KOPT-K1 (cell line): ENCODE data around the gene SCFD2.
"Not testable (repeated sequence)": the region's sequence is repeated elsewhere in the genome, so short reads cannot be mapped to it uniquely, and the experiment has no call there.

ENCODE experiments used
- H3K27ac ChIP-seq: fragments of 200-600 bp; sonication (generic); 2 replicates; pipeline ENCODE4 v1.5.1; 2016; ENCODE audit warnings: antibody characterized with exemption, mild to moderate bottlenecking, low read depth, low read length; ENCODE audit not compliant: poor library complexity, severe bottlenecking
- H3K36me3 ChIP-seq: fragments of 200-600 bp; sonication (generic); 2 replicates; pipeline ENCODE4 v1.5.1; 2017; ENCODE audit warnings: antibody characterized with exemption, mild to moderate bottlenecking, low read length, moderate library complexity; ENCODE audit not compliant: insufficient read depth
- H3K9me3 ChIP-seq: fragments of 200-600 bp; sonication (generic); 2 replicates; pipeline ENCODE4 v1.5.1; 2017; ENCODE audit warnings: antibody characterized with exemption, low read length, mild to moderate bottlenecking; ENCODE audit not compliant: insufficient read depth, poor library complexity, severe bottlenecking

Gene SCFD2

GRCh38 chr4:53365486-53366300 is at the start of gene SCFD2:
Gene SCFD2, minus strand, starts transcription at chr4:53366061.
- Histone ChIP-seq H3K9me3 (no peaks in the 10 kb centered on the region), H3K27ac (peak within 1 kb of the TSS; percentile 69), H3K36me3 (peaks cover 10% of the 10 kb centered on the region)

GRCh38 chr4:53409479-53409878 is 43.6 kb upstream of the SCFD2 start:
- H3K27ac ChIP-seq, H3K9me3 ChIP-seq: not testable (repeated sequence)
- peaks cover 29% of the 10 kb centered on the region for H3K36me3 ChIP-seq

- no peak overlapping the region for H3K27ac ChIP-seq
- no peaks in the 10 kb centered on the region for H3K9me3 ChIP-seq
- H3K36me3 ChIP-seq = peaks cover 53% of the 10 kb centered on the region
These were observed 14.4 kb upstream of the SCFD2 start for GRCh38 chr4:53380221-53380620.

- peaks cover 32% of the 10 kb centered on the region for H3K36me3 ChIP-seq
- peak overlapping the region; percentile 80 for H3K27ac ChIP-seq
These were observed 12.3 kb upstream of the SCFD2 start for GRCh38 chr4:53378171-53378482.

GRCh38 chr4:53377319-53378170 is 11.7 kb upstream of the SCFD2 start, which contains the start of gene FIP1L1:
Gene FIP1L1, plus strand, starts transcription at chr4:53377641. Its CDS starts 198 bp downstream, at chr4:53377839.
- peaks cover 27% of the 10 kb centered on the region for H3K36me3 ChIP-seq
- peak within 1 kb of the TSS; percentile 80 for H3K27ac ChIP-seq
- no peaks in the 10 kb centered on the region for H3K9me3 ChIP-seq

More at GRCh38 chr4:53378171-53378482, 12.3 kb upstream of the SCFD2 start:
- H3K9me3 ChIP-seq = no peaks in the 10 kb centered on the region

GRCh38 chr4:53376900-53377299 is 11.0 kb upstream of the SCFD2 start:
- no peaks in the 10 kb centered on the region for H3K9me3 ChIP-seq
- peak overlapping the region; percentile 80 for H3K27ac ChIP-seq
- H3K36me3 ChIP-seq = peaks cover 20% of the 10 kb centered on the region

DNA sequence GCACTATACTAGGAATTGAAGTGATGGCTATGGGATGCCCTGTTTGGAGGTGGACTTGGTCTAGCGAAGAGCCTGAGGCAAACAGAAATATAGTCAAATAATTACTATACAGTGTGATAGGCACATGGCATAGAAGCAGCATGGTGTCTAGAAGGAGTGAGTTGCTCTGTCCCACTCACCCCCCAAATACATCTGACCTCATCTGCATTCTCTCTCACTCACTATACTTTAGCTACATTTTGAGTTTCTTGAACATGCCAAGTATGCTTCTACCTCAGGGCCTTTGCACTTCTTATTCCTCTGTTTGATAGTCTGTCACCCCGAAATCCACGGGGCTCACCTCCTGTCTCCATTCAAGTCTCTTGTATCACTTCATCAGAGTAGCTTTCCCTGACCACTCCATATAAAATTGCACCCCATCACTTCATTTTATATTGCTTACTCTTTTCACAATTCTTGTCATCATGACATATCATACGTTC is 9.0 kb upstream of the SCFD2 start:
- Histone ChIP-seq H3K36me3 (peaks cover 4% of the 10 kb centered on the region), H3K9me3 (no peaks in the 10 kb centered on the region), H3K27ac (no peak overlapping the region)

DNA sequence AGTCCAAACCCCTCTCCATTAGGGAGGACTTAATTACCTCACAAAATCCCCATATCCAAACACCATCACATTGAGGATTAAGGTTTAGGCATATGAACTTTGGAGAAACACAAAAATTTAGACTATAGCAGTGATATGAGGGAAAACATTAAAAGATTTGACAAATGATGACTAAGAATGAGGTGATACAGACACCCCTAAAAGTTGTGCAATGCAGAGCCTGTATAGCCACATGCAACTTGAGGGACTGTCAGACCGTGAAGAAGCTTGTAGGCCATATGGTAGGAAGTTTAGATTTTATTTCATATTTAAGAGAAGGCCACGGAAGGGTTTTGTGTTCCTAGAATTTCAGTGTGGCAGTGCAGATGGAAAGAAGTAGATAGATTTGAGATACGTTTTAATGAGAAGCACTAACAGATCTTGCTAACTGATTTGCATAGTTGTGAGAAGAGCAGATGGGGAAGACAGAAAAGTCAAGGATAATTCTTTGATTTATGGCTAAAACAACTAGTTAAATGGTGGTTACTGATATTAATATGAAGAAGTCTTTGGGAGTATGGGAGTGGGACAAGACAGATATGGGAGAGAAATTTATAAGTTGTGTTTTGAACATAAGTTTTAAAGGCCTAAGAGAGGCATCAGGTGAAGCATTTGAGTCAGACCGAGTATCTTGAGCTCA is 6.1 kb upstream of the SCFD2 start:
- H3K9me3 ChIP-seq = no peaks in the 10 kb centered on the region
- no peak overlapping the region for H3K27ac ChIP-seq
- H3K36me3 ChIP-seq = no peaks in the 10 kb centered on the region

DNA sequence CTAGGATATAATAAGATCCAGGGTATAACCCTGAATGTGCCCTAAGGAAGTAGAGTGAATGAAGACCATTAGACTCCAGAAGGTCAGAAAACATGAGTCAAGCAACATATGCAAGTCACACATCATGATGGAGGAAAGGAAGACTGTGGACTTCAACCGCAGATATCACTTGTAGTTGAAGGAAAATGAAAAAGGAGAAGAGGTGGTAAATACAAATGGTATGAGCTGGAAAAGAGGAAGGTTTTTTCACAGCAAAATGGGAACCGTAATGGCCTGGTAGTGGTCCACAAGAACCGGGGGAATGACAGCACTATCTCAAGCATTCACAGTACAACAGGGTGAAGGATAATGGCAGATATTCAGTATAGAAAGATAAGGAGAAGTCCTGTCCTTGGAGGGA is 5.2 kb upstream of the SCFD2 start:
- Histone ChIP-seq H3K9me3 (no peaks in the 10 kb centered on the region), H3K36me3 (no peaks in the 10 kb centered on the region), H3K27ac (no peak overlapping the region)

GRCh38 chr4:53367721-53368120 is 1.9 kb upstream of the SCFD2 start:
- Histone ChIP-seq H3K36me3 (0 out of 2 replicates have a peak, but pooled peaks cover under 1% of the 10 kb centered on the region), H3K27ac (no peak overlapping the region), H3K9me3 (no peaks in the 10 kb centered on the region)

- Histone ChIP-seq H3K36me3 (peaks cover 10% of the 10 kb centered on the region), H3K27ac (peak overlapping the region; percentile 69), H3K9me3 (no peaks in the 10 kb centered on the region)
These were observed 448 bp upstream of the SCFD2 start for GRCh38 chr4:53366301-53366716.

DNA sequence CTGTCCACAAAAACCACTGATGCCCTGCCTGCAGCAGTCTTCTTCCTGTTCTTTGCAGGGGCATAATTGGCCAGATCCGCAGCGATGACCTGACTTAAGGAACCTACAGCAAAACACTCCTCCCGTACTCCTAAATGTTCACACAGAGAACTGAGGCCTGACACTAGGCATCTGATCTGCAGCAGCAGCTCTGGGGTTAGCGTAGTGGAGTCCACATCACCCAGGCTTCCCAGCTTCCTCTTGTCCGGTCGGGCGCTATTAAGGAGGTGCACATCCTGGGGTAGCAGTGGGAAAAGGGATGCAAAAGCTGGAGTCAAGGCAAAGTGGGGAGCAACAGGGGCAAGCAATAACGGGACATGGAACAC is 758 bp downstream of the SCFD2 start:
- Histone ChIP-seq H3K36me3 (peaks cover 12% of the 10 kb centered on the region), H3K9me3 (no peaks in the 10 kb centered on the region), H3K27ac (peak overlapping the region; percentile 69)

DNA sequence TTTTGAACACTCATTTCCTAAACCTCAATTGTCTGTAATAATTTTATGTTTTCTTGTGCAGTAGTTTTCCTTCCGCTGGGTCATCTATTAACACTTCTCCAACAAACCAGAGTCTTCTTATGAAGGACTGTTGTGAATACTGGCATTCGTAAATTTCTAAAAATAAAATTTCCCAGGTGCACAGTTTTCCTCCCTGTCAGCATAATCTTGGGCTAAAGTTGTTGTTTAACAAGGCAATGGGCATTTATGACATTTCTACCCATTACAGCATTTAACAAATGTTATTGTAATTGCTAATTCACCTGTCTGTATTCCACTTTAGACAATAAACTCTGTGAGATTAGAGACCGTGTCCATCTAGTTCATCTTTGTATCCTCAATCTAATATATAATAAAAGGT is 1.2 kb downstream of the SCFD2 start:
- peak overlapping the region; percentile 69 for H3K27ac ChIP-seq
- no peaks in the 10 kb centered on the region for H3K9me3 ChIP-seq
- peaks cover 17% of the 10 kb centered on the region for H3K36me3 ChIP-seq

DNA sequence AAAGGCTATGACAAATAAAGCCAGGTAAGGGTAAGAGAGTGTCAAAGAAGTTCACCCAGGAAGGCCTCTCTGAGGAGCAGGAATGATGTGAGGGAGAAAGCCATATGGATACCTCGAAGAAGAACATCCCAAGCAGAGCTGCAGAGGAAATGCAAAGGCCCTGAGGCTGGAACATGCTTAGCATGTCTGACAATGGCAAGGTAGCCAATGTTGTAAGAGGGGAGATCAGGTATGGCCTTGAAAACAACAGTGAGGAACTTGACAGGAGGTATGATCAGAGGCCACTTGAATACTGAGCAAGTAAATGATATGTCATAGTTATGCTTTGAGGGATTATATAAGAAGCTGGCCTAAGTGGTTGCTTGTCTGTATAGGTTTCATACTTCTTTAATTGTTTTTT is 3.8 kb downstream of the SCFD2 start:
- Histone ChIP-seq H3K36me3 (peaks cover 18% of the 10 kb centered on the region), H3K9me3 (no peaks in the 10 kb centered on the region), H3K27ac (no peak overlapping the region)

GRCh38 chr4:53361451-53361850 is 4.4 kb downstream of the SCFD2 start:
- Histone ChIP-seq H3K27ac (no peak overlapping the region), H3K36me3 (peaks cover 19% of the 10 kb centered on the region), H3K9me3 (no peaks in the 10 kb centered on the region)
